HG03571 (cell line): ENCODE results near the gene CSPG4.
"Not testable (repeated sequence)": the region's sequence is repeated elsewhere in the genome, so short reads cannot be mapped to it uniquely, and the experiment has no call there.

Experiments
- ATAC-seq: cut with Tn5 transposase; IDR thresholded peaks from one replicate; pipeline ENCODE4 v1.9.1; 2021; ENCODE audit not compliant: unreplicated experiment

The CSPG4 gene

DNA sequence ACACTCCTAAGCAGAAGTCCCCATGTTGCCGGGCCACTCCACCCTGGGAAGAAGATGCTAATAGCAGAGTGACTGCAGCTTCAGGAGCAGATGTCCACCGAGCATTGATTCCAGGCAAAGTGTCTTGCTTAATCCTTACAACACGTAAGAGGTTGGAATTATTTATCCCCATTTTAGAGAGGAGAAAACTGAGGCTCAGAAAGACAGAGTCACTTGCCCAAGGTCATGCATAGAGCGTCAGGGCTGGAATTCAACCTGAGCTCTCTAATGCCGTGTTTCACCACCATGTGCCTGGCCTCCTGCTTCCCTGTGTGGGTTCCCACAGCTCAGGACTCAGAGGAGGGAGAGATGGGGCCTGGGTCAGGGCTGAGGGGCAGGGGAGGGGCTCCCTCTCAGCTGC lies 7.3 kb downstream of the CSPG4 start:
- ATAC-seq, result not testable (repeated sequence)

DNA sequence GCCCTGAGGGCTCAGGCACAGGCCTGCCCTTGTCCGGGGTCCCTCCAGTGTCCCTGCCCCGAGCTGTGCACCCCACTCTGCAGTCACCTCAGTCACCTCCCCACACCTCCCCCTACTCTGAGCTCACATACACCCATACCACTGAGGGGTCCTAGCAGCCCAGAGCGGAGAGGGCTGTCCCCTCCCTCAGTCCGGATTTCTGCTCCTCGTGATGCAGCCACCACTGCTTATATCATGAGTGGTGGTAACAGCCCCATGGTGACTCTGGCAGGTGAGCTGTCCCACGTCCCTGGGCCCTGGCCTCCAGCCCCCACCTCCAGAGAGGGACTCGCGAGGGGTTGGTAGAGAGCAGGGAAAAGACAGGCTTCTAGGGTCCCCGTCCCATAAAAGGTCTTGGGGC lies 8.0 kb downstream of the CSPG4 start:
- ATAC-seq, result no peak

DNA sequence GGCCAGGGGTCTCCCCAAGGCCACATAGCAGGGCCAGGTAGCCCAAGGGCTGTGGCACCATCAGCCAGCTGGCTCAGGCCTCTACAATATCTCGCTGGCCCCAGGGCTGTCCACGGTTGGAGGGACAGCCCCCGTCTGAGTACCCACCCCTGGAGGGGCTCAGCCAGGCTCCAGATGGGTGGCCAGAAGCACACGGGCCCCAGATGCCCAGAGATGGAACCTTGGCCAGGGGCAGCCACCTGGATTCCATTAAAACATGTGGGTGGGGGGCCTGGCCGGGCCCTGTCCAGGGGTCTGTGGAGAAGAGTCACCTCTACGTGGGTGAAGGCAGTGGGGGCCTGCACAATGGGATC lies 8.4 kb downstream of the CSPG4 start:
- no peak for ATAC-seq

DNA sequence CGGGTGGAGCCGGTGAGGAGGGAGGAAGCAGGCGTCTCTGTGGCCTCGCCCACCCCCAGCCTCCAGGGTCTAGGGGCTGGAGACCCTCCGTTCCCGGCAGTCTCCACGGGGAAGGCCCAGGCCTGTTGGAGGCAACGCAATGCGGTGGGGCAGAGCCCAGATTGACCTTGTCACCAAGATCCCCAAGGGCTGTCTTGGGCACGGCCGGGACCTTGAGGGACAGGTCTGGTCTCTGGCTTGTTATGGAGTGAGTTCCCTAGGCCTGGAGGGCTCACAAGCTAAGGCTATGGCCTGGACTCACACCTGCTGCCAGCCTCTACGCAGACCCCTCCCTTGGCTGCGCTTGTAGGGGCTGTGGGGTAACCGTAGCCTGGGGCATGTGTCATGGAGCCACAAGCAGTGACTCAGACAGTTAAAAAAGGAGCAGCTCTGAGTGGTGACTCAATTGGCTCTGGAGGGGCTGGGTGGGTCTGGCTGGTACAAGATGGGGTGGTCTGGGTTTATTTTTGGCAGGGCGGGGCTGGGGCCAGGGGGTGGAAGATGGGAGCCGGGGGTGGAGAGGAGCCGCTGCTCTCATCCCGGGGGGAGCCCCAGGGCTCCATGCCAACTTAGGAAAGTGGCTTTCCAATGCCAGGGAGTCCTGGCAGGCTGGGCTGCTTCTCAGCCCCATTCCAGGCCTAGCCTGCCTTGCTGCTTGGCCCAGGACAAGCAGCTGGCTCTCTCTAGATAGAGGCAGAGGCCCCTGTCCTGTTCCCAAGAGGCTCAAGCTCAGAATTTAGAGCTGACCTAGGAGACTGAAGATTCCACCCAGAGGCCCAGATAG lies 9.0 kb downstream of the CSPG4 start:
- not testable (repeated sequence) for ATAC-seq

DNA sequence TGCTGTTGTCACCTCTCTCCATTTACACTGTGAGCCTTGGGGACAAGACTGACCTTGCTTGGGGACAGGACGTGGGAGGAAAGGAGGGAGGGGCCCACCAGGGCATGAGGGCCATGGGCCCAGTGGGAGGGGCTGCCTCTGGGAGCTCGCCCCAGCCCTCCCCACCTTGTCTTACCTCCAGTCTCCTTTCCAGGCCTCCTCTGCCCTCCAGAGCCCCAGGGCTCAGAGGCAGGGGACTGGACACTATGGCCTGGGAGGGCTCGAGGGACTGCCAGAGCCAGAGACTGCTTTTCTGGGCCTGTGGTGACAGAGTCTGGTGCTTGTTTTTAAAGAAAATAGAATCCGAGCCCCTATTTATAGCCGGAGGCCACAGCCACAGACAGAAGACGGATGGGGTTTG lies 10.2 kb downstream of the CSPG4 start:
- no peak for ATAC-seq

DNA sequence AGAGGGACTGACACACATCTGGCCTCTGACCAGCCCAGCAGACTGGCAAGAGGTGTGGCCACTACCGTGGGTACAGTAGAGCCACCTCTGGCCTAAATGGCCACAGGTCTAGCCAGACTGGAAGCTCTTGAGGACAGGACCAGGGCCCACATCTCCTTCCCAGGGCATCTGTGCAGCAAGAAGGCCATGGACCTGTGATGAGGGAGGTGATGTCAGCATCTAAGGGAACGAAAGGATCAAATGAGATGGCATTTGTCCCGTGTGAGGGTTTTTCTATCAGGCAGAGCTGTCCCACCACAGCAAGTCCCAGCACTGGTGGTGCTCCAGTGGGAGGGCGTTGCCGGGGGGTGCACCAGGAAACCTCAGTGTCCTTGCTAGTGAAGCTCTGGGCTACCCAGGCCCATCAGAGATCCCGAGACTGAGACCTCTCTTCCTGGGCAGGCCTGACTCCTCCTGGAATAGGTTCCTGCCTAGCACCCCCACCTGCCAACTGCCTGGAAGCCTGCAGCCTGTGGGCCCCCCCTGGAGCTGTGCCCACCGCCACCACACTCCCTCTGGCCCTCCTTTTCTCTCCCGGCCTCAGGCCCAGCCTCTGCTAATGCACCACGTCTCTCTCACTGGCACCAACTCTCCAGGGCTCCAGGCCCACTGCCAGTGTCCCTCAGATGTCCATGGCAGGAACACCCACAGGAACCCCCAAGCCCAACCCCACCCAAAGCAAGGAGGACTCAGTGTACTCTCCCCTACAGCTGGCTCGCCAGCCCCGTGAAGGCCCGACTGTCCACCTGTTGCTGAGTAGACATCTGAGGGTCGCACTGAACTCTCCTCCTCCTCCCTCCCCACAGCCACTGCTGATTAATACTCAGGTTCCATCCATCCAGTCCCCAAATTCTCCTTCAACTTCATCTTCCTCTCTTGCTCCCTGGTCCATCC lies 11.3 kb downstream of the CSPG4 start:
- not testable (repeated sequence) for ATAC-seq

DNA sequence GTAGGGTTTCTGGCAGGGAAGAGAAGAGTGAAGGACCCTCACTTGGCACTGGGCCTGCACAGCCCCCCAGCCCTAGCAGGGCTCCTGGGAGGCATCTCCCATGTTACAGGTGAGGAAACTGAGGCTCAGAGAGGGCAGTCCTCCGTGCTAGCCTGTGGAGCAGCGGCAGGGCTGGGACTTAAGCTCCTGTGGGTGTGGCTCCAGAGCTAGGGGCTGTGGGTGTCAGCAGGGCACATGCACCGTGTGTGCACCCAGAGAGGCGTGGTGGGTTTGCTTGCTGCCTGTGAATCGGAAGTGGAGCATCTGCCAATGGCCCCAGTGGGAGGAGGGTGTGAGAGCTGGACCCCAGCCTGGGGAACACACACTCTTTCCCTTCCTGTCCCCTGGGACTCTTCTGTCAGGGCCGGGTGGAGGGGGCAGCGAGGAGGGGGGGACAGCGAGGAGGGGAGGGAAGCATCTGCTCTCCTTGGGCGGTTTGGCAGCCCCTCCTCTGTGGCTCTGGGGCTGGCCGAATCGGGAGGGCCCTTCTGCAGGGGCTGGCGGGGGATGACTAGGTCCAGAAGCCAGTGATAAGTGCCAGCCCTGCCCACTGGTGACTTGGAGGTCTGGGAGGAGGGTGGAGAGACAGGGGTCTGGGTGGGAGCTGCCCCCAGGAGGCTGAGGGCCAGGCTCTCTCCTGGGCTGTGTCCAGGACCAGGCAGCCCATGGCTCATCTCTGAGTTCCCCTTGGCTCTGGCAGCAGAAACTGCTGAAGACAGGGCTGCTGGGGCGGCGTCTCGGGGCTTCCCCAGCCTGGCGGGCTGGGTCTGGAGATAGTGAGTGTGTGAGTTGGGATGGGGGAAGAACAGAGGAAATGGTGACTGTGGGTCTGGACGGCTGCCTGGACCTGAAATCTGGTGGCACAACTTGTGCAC lies 12.4 kb downstream of the CSPG4 start:
- ATAC-seq, result peak; percentile 34

DNA sequence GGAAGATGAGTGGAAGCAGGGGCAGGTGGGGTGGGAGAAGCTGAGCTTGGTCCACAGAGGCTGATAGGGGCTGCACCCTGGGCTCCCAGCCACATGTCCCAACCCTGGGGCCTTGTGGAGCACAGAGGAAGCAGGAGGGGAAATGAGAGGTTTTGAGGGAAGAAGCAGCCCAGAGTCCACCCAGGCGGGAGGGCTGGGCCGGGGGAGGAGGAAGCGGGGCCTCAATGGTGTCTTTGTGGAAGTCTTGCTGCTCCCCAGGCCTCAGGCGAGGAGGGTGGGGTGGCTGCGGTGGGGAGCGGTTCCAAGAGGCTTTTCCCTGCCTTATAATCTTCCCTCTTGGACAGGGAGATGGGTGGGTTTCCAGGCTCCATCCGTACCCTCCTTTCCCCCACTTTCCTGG lies 13.1 kb downstream of the CSPG4 start:
- ATAC-seq, result not testable (repeated sequence)

DNA sequence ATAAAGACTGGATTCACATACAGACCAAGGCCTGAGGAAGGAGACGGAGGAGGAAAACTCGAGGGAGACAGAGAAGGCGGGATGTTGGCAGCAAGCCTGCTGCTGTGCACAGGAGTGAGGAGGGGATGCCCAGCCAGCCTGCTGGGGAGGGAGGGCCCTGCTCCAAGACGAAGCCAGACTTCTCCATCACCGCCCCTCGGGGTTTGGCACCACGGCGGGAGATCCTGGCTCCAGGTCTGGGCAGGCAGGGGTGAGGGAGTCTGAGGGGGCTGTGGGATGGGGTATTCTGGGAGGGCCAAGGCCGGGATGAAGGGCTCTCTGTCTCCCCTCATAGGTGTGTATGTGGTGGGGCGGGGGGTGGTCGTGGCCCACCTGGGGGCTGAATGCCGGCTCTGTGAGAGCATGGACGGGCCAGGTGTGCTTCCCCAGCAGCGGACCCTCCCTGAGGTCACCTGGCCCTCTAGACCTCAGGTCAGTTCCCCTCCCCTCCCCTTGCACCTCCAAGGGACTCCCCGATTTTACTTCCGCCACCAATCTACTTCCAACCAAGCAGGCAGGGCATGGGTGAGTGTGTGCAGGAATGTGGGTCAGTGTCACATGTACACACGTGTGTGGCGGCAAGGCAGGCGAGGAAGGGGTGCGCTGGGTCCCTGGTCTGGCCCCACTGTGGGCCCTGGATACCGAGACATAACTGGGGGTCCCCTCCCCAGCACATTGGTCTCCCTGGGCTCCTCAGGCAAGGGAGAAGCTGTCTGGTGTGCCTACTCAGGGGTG lies 14.5 kb downstream of the CSPG4 start:
- ATAC-seq, result not testable (repeated sequence)

DNA sequence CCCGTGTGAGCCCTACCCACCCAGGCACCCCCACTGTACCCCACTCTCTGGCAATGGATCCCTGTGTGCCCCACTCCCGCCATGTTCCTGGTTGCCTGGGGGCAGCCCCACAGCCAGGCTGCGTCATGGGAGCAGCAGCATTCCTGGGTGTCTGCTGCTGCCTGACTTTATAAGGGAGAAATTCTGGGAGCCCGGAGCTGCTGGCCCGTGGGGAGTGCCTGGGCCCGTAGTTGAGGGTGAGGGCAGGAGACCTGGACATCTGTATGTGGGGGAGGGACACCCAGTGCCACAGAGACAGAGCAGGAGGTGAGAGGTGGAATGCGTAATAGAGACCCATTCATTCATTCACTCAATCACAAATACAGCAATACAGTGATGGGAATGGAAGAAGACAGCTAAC lies 15.1 kb downstream of the CSPG4 start:
- ATAC-seq, result no peak

DNA sequence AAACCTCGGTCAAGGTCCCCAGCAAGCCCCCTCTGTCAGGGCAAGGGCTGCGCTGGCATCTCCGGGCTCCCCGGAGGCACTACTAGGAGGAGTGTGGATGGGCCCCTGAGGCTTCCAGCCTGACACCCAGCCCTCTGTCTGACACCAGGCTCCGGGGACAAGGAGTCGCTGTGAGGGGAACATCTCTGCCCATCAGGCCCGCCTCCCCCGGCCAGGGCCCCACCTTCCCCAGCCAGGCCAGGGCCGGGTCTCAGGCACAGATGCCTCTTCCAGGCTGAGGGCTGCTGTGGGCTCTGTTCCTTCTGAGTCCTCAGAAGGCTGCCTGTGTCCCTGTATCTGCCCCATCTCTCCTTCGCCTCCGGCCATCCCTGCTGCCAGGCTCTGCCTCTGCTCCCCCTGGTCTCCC lies 15.8 kb downstream of the CSPG4 start:
- ATAC-seq, result no peak

DNA sequence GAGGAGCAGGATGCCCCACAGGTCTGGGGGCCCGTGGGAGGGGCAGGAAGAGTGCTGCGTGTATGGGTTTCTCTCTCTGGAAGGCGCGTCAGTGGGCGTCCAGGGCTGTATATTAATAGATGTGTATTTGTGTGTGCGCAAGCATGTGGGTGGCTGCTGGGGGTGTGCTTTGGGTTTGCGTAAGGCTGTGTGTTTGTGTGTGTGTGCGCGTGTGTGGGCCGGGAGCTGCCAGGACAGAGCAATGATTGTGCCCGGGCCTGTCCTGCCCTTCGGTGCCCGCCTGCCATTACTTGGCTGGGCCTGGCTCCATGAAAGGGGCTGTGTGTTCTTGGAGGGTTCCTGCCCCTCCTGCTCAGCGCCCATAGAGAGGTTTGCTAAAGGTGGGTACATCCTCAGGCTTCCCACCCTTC lies 16.3 kb downstream of the CSPG4 start:
- no peak for ATAC-seq

DNA sequence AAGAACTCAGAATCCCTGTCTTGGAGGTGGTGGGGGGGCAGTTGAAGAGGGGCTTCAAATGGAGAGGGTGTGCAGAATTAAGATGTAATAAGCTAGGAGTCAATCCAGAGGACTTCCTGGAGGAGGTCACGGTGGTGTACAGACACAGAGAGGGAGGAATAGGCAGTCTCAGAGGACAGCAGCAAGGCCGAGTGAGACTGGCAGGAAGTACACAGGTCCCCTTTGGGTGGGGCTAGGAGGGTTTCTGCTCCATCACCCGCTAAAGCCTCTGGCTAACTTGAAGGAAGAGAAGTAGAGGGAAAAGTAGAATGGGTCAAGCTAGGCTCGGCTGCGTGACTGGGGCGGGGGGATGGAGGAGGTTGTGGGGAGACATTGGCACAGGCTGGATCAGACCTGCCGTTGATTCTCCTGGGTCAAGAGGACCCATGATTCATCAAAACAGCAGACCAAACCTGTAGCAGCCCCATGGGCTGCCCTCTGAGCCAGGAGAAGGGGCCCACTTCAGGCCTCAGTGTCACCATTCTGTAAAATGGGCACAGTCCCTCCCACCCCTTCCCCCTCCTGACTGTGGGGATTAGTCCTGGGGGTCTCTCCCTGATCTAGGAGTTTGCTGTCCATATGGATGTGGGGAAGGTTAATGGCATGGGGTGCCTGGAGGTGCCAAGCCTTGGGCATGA lies 16.9 kb downstream of the CSPG4 start:
- no peak for ATAC-seq

DNA sequence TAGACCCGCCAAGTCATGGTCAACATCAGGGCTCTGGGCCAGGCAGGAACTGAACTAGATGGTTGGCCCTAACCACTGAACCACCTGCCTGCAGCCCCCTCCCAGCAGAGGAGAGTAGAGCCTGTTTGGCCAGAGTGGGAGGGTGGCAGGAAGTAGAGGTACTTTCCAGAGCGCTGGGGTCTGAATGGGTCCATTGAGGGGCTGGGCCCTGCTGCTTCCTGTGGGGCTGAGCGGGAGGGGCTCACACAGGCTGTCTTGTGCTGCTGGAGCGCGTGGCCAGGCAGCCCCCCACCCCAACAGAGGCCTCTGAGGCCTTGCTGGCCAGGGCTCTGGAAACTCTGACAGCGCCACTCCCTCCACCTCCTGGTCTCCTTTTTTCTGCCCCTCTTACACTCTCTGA lies 17.4 kb downstream of the CSPG4 start:
- ATAC-seq, result no peak

DNA sequence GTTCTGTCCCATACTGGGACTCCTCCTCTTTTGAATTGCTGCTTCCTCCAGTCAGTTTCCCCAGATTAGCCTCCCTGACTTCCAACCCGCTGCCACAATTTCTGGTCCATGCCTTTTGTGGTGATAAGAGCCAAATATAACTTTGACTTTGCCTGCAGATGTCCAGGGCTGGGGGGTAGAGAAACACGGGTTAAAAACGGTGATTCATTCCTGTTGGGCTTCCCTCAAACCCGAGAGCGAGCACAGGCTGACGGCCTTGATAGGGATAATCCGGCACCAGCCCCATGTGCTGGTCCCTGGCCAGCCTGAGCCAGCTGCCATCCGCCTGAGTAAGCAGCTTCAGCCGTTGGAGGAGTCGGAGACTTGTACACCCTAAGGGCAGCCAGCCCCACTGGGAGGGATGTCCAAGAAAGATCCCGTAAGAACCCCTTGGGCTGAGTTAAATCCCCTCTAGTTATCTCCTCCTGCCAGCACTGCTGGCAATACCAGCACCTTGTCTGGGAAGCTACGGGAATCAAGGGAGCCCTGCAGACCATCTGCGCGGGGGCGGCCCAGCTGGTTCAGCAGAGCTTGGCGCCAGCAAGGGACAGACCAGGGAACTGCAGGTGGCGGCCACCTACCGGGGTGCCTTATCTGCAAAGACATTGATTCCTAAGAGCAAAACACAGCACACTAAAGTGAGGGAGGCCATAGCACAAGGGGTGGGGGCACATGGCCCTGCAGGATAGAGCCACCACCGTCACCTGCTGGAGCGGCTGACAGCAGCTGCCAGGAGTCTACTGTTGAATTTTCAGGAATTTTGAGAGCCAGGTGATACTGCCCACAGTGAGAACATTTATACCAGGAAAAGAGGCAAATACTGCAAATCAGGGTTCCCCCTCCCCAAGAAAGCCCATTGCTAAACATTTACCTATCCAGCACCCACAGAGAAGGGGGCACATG lies 18.1 kb downstream of the CSPG4 start:
- ATAC-seq, result no peak

DNA sequence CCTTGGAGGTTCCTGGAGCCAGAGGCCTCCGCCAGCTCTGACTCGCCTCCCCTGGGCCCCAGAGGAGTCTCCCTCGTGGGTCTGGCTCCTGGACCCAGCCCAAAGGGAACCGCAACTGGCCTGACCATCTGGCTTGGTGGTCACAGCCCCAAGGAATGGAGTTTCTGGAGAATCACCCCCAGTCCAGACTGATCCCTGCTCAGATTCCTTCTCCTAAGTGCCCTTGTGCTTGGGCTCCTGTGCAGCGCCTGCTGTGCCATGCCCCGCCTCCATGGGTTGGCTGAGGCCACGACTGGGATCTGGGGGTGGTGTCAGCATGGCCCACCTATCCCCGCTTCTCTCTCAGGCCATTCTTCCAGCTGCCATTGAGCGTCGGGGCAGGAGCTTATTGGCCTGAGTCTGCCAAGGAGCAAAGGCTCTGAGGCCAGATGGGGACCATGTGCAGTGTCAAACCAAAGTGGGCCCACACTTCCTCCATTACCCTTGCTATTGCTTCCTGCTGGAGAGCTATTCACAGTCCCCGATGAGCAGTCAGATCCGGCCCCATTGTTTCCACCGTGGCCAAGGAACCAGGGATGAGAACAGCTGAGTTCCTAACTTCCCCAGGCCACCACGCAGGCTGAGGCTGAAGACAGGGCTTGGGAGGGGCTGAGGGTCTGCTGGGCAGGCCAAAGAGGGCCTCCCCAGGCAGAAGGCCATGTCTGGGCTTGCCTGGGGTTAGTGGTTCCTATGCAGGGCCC lies 19.0 kb downstream of the CSPG4 start:
- ATAC-seq, result no peak

DNA sequence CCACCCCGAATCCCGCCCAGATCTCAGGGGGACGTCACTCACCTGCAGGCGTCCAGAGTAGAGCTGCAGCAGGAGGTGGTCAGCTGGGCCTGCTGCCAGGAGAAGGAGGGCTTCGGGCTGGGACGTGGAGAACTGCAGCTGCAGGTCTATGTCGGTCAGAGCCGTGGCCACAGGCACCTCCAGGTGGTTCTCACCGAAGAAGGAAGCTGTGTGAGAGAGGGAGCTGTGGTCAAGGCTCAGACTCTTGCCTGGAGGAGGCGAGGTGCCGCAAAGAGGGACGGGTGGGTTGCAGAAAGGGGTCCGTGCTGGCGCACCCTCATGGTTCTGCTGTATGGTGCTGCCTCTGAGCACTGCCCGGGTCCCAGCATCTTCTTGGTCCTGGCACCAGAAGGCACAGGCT lies 19.6 kb downstream of the CSPG4 start:
- ATAC-seq, result not testable (repeated sequence)

DNA sequence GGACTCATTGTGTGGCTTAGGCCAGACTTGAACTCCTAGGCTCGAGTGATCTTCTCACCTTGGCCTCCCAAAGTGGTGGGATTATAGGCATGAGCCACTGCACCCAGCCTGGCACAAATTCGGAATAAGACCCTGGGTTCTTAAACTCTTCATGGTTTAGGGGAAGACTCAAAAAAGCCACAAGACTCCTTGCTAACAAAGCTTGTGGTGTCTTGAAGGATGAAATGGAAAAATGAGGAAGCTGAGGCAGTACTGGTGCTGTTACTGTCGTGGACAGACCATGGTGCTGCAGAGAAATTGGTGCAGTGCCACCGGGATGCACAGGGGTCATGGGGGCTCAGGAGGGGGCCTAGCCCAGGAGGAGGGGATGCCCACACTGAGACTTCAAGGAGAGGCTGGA lies 20.3 kb downstream of the CSPG4 start:
- ATAC-seq, result not testable (repeated sequence)
